ENCODE results near the gene KRTAP10-12. TPM values are rescaled to one million over a fixed set of nuclear protein-coding genes. Genes with fewer than 3 reads are reported as not detected.
"Not testable (repeated sequence)": the region's sequence is repeated elsewhere in the genome, so short reads cannot be mapped to it uniquely, and the experiment has no call there.

The KRTAP10-12 gene
- total RNA-seq, 1 experiment from 2014 or later, result not detected

- DNase-seq (ENCODE audit: low read depth), result no peak
These were observed 26.1 kb upstream of the KRTAP10-12 start for GRCh38 chr21:44670642-44671432.

DNA sequence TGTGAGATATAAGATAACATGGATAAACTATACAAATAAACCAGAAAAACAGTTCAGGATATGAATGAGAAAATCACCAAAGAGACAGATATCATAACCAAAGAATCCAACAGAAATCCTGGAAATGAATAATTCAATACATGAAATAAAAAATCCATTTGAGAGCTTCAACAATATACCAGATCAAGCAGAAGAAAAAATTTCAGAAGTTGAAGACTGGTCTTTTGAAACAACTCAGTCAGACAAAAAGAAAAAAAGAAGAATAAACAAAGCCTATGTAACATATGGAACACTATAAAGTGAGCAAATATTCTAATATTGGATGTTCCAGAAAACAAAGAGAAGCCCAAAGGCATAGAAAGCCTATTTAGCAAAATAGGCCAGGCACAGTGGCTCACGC lies 25.1 kb upstream of the KRTAP10-12 start:
- no peak for DNase-seq (ENCODE audit: low read depth)

DNA sequence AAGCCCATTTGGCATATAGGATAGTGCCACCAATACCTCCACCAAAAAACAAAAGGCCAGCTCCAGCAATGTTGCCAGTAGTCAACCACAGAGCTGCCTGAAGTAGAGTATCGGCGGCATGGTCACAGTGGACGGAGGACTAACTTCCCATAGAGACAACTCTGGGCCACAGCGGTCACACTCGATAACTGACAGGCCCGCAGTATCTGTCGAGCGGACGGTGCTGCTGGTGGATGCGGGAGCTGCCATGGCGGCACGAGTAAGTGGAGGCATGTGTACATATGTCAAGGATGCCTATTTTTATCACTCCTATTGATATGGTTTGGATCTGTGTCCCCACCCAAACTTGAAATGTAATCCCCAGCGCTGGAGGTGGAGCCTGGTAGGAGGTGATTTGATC lies 19.1 kb upstream of the KRTAP10-12 start:
- no peak for DNase-seq (ENCODE audit: low read depth)

GRCh38 chr21:44681152-44681551 lies 15.8 kb upstream of the KRTAP10-12 start:
- DNase-seq (ENCODE audit: low read depth), result no peak

GRCh38 chr21:44681861-44682579 lies 15.0 kb upstream of the KRTAP10-12 start, which contains the start of gene KRTAP12-1:
KRTAP12-1 (minus strand) TSS chr21:44682163; CDS start chr21:44682123, 40 bp downstream.
- no peak for DNase-seq (ENCODE audit: low read depth)

DNA sequence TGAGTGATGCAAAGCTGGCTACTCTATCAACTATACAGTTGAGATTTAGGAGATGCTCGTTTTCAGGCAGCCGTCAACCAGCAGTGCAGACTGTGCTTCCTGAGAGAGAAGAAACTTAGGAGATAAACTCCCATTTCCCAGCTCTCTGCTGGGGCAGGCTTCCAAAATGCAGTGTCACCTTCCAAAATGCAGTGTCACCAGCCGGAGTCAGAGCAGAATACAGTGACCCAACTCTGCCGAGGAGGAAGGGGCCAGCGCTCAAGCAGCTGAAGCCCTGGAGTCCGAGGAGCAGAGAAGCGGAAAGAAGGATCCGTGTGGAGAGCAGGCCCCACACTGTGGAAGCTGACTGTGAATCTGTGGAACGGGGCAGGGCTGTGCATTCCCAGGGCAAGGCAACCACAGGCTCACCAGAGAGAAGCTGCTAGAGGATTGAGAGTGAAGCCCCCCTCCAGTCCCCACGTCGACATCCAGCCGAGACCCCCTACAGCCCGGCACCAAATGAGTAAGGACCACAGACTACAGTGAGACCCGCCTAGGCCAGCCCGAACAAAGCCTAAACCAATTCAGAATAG lies 14.3 kb upstream of the KRTAP10-12 start:
- no peak for DNase-seq (ENCODE audit: low read depth)

DNA sequence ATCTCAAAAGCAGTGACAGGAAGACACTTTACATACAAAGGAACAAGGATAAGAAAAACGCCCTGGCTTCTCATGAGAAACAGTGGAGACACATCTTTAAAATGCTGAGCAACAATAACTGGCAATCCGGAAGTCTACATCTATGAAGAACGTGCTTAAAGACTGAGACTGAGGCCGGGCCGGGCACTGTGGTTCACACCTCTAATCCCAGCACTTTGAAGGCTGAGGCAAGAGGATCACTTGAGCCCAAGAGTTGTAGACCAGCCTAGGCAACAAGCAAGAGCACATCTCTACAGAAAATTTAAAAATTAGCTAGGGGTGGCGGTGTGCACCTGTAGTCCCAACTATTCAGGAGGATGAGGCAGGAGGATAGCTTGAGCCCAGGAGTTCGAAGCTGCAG lies 12.9 kb upstream of the KRTAP10-12 start:
- no peak for DNase-seq (ENCODE audit: low read depth)

- DNase-seq (ENCODE audit: low read depth), result no peak
These were observed 12.5 kb upstream of the KRTAP10-12 start for GRCh38 chr21:44684483-44684882.

GRCh38 chr21:44685050-44685449 lies 11.9 kb upstream of the KRTAP10-12 start:
- DNase-seq (ENCODE audit: low read depth), result not testable (repeated sequence)

- DNase-seq (ENCODE audit: low read depth), result no peak
These were observed 10.8 kb upstream of the KRTAP10-12 start for GRCh38 chr21:44686000-44686781.

DNA sequence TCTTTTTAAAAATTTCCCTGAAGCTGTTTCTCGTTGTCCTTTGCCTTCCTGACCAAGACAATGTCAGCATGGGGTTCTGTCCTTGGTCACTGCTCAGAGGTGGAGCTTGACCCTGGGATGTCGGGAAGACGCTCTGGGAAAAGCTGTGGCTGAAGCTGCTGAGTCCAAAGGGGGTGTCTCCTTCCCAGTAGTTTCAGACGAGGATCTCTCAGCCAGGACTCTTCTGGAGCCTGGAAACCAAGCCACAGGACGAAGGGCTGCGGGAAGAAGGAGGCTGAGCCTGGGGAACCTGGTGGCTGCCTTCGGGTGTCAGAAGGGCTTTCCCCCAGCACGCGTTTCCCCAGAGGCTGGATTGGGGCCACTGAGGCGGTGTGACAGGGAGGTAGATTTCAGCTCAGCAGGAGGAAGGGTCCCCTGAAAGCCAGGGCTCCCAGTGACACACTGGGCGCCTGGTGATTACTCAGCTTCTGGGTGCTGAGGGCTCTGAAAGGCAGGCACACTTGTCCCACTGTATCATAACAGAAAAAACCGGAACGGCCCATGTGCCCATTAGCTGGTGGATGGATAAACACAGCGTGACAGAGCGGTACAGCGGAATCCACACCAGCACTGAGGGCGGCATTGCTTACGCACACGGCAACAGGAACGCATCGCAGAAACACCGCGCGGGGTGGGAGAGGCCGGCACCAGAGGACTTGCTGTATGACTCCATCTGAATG lies 10.0 kb upstream of the KRTAP10-12 start:
- DNase-seq (ENCODE audit: low read depth), result no peak

- DNase-seq (ENCODE audit: low read depth), result no peak
These were observed 9.3 kb upstream of the KRTAP10-12 start for GRCh38 chr21:44687671-44688070.

DNA sequence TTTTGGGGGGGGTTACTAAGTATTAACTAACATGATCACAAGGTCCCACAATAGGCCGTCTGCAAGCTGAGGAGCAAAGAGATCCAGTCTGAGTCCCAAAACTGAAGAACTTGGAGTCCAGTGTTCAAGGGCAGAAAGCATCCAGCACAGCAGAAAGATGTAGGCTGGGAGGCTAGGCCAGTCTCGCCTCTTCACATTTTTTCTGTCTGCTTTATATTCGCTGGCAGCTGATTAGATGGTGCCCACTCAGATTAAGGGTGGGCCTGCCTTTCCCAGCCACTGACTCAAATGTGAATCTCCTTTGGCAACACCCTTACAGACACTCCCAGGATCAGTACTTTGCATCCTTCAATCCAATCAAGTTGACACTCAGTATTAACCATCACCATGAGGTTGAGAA lies 7.2 kb upstream of the KRTAP10-12 start:
- not testable (repeated sequence) for DNase-seq (ENCODE audit: low read depth)

- DNase-seq (ENCODE audit: low read depth), result no peak
These were observed 5.3 kb upstream of the KRTAP10-12 start for GRCh38 chr21:44691686-44692085.

- DNase-seq (ENCODE audit: low read depth), result no peak
These were observed 4.0 kb upstream of the KRTAP10-12 start for GRCh38 chr21:44692798-44693512.

DNA sequence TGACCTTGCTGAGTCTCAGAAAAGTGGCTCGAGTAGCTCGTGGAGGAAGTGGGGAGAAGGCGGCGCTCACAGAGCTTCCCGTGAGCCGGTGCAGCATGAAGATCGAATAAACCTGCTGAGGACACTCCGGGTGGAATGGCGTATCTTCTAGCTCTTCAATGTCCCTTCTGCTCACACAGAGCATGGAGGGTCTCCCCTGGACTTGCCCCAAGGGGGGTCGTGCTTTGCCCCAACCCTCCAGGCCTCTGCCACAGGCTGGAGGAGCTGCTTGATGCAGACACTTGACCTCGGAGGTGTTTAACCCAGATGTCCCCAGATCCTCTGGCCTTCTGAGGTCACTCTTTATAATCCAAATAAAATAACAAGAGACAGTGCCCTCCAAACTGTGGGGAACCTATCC lies 2.2 kb upstream of the KRTAP10-12 start:
- no peak for DNase-seq (ENCODE audit: low read depth)

GRCh38 chr21:44695184-44695583 lies 1.8 kb upstream of the KRTAP10-12 start:
- DNase-seq (ENCODE audit: low read depth), result no peak

GRCh38 chr21:44695641-44696040 lies 1.3 kb upstream of the KRTAP10-12 start:
- no peak for DNase-seq (ENCODE audit: low read depth)

- DNase-seq (ENCODE audit: low read depth), result no peak
These were observed 400 bp upstream of the KRTAP10-12 start for GRCh38 chr21:44696572-44696971.
